Psoas muscle (tissue), 8 donors: ENCODE measurements around the gene ARHGAP24. TPM values are rescaled to one million over a fixed set of nuclear protein-coding genes. Genes with fewer than 3 reads are reported as not detected.

Source experiments
- ATAC-seq, 4 donors: fragments of 200-7000 bp; cut with Tn5 transposase; one replicate each; pipeline ENCODE4 v1.9.1; 2020; ENCODE audit warnings: moderate library complexity in 3 of 4, mild to moderate bottlenecking in 2 of 4
- DNase-seq, 2 donors: peaks; one replicate each; pipeline ENCODE4 v3.0.0-alpha.2; 2020
- H3K27ac ChIP-seq: fragments of 200-600 bp; one replicate; pipeline ENCODE4 v1.8.0; 2022
- H3K27me3 ChIP-seq, 3 donors: fragments of 200-600 bp in 1 of 3; one replicate each; pipeline versions ENCODE4 v1.6.1 to v1.8.0; 2013 to 2022; ENCODE audit warnings: low read length in 2 of 3, mild to moderate bottlenecking in 2 of 3, moderate library complexity in 1 of 3; ENCODE audit not compliant: insufficient read depth in 3 of 3
- H3K36me3 ChIP-seq, 2 donors: fragments of 200-600 bp in 1 of 2; one replicate each; pipeline versions ENCODE4 v1.6.1 to v1.8.0; 2013 to 2022; ENCODE audit warnings: low read depth in 1 of 2, mild to moderate bottlenecking in 1 of 2, moderate library complexity in 1 of 2; ENCODE audit not compliant: insufficient read depth in 1 of 2
- H3K4me1 ChIP-seq: fragments of 200-600 bp; one replicate; pipeline ENCODE4 v1.8.0; 2022
- H3K4me3 ChIP-seq: fragments of 200-600 bp; one replicate; pipeline ENCODE4 v1.8.0; 2022; ENCODE audit warnings: mild to moderate bottlenecking
- H3K9me3 ChIP-seq: fragments of 200-600 bp; one replicate; pipeline ENCODE4 v1.8.0; 2022
- CTCF ChIP-seq: fragments of 200-600 bp; IDR thresholded peaks from one replicate; pipeline ENCODE4 v1.8.0; 2022; ENCODE audit warnings: antibody characterized with exemption
- WGBS, 3 donors: extraction: QIAGEN DNeasy Blood & Tissue Kit; methylation state at CpG; one replicate each; pipeline versions ENCODE4 v1.1.6 to v1.1.7; 2013; 5-methylcytosine and 5-hydroxymethylcytosine counted together
- intact Hi-C, 2 donors: fragments of 100-400 bp; cut with DNase I; formaldehyde crosslinking; loops; one replicate each; pipeline versions ENCODE4 v1.11.0 to v1.14.2; 2022
- polyA plus RNA-seq, 3 donors: library from polyadenylated mRNA; stranded (reverse); fragments of 200-250 nt; gene quantifications; one replicate each; pipeline ENCODE4 v1.2.3, GENCODE V29; 2013
- total RNA-seq, 4 donors: library from RNA; stranded (reverse); fragmentation: NEBNext Ultra II Directional in 2 of 4; extraction: Animal tissue kit (Norgen Biotek cat#: 25700) in 2 of 4; gene quantifications; one replicate each; pipeline versions ENCODE4 v1.2.1 to v1.2.4, GENCODE V29; 2021 to 2023
- donor health status: healthy with polysubstance abuse.
- donor health status: DM: no; HTN: no; CAD: no; lungs with moderate emphysema.
- donor health status: Bipolar disorder and iron deficiency.
- donor health status: healthy.
- donor health status: DM: yes; HTN: yes; CAD: no.
- donor health status: DM: no; HTN: no; CAD: no.
- donor health status: DM: no; HTN: no; CAD: no.
- donor health status: DM: yes; HTN: yes; CAD: no.

The ARHGAP24 gene
- total and polyA plus RNA-seq, 7 donors: 2.3 to 25.7 (median 4.6) TPM

- Histone ChIP-seq H3K36me3 (no peaks in the 10 kb centered on the region), H3K27ac (no peak overlapping the region), H3K27me3 (no peaks in the 10 kb centered on the region), H3K4me1 (peaks cover 3% of the 10 kb centered on the region), H3K4me3 (no peak overlapping the region), H3K9me3 (no peaks in the 10 kb centered on the region)
- ATAC-seq (no peak), DNase-seq (no peak)
- intact Hi-C loops: no loop called here
- WGBS, 3 donors: 85 to 92% (median 91%) methylated on average over 2 of the region's 2 CpGs
- no peak for TF ChIP-seq CTCF
Observed at GRCh38 chr4:85937507-85937906, 462.6 kb downstream of the ARHGAP24 start.

GRCh38 chr4:85938062-85938461 lies 463.1 kb downstream of the ARHGAP24 start:
- no peak overlapping the region for H3K27ac ChIP-seq
- H3K9me3 ChIP-seq: no peaks in the 10 kb centered on the region
- intact Hi-C loops: no loop called here
- no peaks in the 10 kb centered on the region for H3K4me1 ChIP-seq
- 88 to 90% (median 89%) methylated on average over 5 of the region's 5 CpGs for WGBS, 3 donors
- no peaks in the 10 kb centered on the region for H3K27me3 ChIP-seq
- H3K4me3 ChIP-seq: no peak overlapping the region
- no peak for ATAC-seq
- no peaks in the 10 kb centered on the region for H3K36me3 ChIP-seq
- no peak for DNase-seq
- no peak for TF ChIP-seq CTCF

- 91 to 96% (median 95%) methylated on average over 2 of the region's 2 CpGs for WGBS, 3 donors
- intact Hi-C loops: no loop called here
Observed at GRCh38 chr4:85938902-85939301, 464.0 kb downstream of the ARHGAP24 start.

GRCh38 chr4:85939595-85939994 lies 464.6 kb downstream of the ARHGAP24 start:
- H3K9me3 ChIP-seq: no peaks in the 10 kb centered on the region
- no peak overlapping the region for H3K27ac ChIP-seq
- H3K36me3 ChIP-seq: no peaks in the 10 kb centered on the region
- no peak for DNase-seq
- intact Hi-C loops: no loop called here
- H3K4me1 ChIP-seq: no peaks in the 10 kb centered on the region
- no peak overlapping the region for H3K4me3 ChIP-seq
- ATAC-seq: no peak
- TF ChIP-seq CTCF: no peak
- no peaks in the 10 kb centered on the region for H3K27me3 ChIP-seq
- 88 to 94% (median 92%) methylated on average over 6 of the region's 6 CpGs for WGBS, 3 donors

More at GRCh38 chr4:85938902-85939301, 464.0 kb downstream of the ARHGAP24 start:
- Histone ChIP-seq H3K27me3 (no peaks in the 10 kb centered on the region), H3K9me3 (no peaks in the 10 kb centered on the region), H3K36me3 (no peaks in the 10 kb centered on the region), H3K27ac (no peak overlapping the region), H3K4me3 (no peak overlapping the region), H3K4me1 (no peaks in the 10 kb centered on the region)
- TF ChIP-seq CTCF: no peak
- DNase-seq: no peak
- no peak for ATAC-seq

- Histone ChIP-seq H3K4me1 (no peaks in the 10 kb centered on the region), H3K4me3 (no peak overlapping the region), H3K36me3 (no peaks in the 10 kb centered on the region), H3K27ac (no peak overlapping the region), H3K27me3 (no peaks in the 10 kb centered on the region), H3K9me3 (no peaks in the 10 kb centered on the region)
- intact Hi-C loops: no loop called here
- ATAC-seq: no peak
- no peak for TF ChIP-seq CTCF
- no peak for DNase-seq
Observed at GRCh38 chr4:85940151-85940550, 465.2 kb downstream of the ARHGAP24 start.
